ENCODE results near the gene CADPS2.
"Not testable (repeated sequence)": the region's sequence is repeated elsewhere in the genome, so short reads cannot be mapped to it uniquely, and the experiment has no call there.

Gene CADPS2

GRCh38 chr7:122304996-122305421 is 581.3 kb downstream of the CADPS2 start:
- DNase-seq: no peak

GRCh38 chr7:122304319-122304975 is 581.8 kb downstream of the CADPS2 start, which contains the start of gene FEZF1:
FEZF1 (minus strand) TSS chr7:122304750; CDS start chr7:122304437, 313 bp downstream.
- DNase-seq: no peak

GRCh38 chr7:122303531-122304318 is 582.5 kb downstream of the CADPS2 start:
- DNase-seq: no peak

- DNase-seq: no peak
Observed at GRCh38 chr7:122302761-122303530, 583.3 kb downstream of the CADPS2 start.

GRCh38 chr7:122301858-122302760 is 584.2 kb downstream of the CADPS2 start:
- no peak for DNase-seq

GRCh38 chr7:122300956-122301833 is 585.1 kb downstream of the CADPS2 start:
- no peak for DNase-seq

- no peak for DNase-seq
Observed at GRCh38 chr7:122300211-122300932, 585.9 kb downstream of the CADPS2 start.

GRCh38 chr7:122299624-122300210 is 586.5 kb downstream of the CADPS2 start:
- no peak for DNase-seq

- DNase-seq: no peak
Observed at GRCh38 chr7:122298618-122299017, 587.6 kb downstream of the CADPS2 start.

GRCh38 chr7:122298131-122298530 is 588.1 kb downstream of the CADPS2 start:
- DNase-seq: no peak

GRCh38 chr7:122291189-122291588 is 595.1 kb downstream of the CADPS2 start:
- no peak for DNase-seq

- no peak for DNase-seq
Observed at GRCh38 chr7:122290476-122290875, 595.8 kb downstream of the CADPS2 start.

- DNase-seq: no peak
Observed at GRCh38 chr7:122289426-122289825, 596.8 kb downstream of the CADPS2 start.

- DNase-seq: not testable (repeated sequence)
Observed at GRCh38 chr7:122284608-122285007, 601.7 kb downstream of the CADPS2 start.

- DNase-seq: no peak
Observed at GRCh38 chr7:122273117-122273516, 613.1 kb downstream of the CADPS2 start.

GRCh38 chr7:122269241-122269640 is 617.0 kb downstream of the CADPS2 start:
- DNase-seq: no peak

Data from KG1 (cell line).